GM12891 (cell line): ENCODE measurements around the gene RAE1.
"Not testable (repeated sequence)": the region's sequence is repeated elsewhere in the genome, so short reads cannot be mapped to it uniquely, and the experiment has no call there.

Source experiments
- POLR2A ChIP-seq: IDR thresholded peaks from 2 replicates; pipeline ENCODE4 v1.6.1; 2011; ENCODE audit warnings: low read depth, low read length, control low read depth
- POLR2AphosphoS5 ChIP-seq: IDR thresholded peaks from 2 replicates; pipeline ENCODE4 v1.6.1; 2011; ENCODE audit warnings: low read depth, low read length, control low read depth
- SPI1 ChIP-seq: IDR thresholded peaks from 2 replicates; pipeline ENCODE4 v1.6.1; 2011; ENCODE audit warnings: low read depth, low read length, control low read depth
- TAF1 ChIP-seq: IDR thresholded peaks from 2 replicates; pipeline ENCODE4 v1.6.1; 2011; ENCODE audit warnings: low read depth, low read length, control low read depth

DNA sequence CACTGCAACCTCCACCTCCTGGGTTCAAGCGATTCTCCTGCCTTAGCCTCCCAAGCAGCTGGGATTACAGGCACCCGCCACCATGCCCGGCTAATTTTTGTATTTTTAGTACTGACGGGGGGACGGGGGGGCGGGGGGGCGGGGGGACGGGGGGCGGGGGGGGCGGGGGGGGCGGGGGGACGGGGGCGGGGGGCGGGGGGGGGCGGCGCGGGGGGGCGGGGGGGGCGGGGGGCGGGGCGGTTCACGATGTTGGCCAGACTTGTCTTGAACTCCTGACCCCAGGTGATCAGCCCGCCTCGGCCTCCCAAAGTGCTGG is 371 bp upstream of the RAE1 start:
- not testable (repeated sequence) for TF ChIP-seq TAF1, POLR2A, POLR2AphosphoS5, SPI1
